Skin of body (tissue), 2 donors: ENCODE measurements around the gene TYW1. TPM values are rescaled to one million over a fixed set of nuclear protein-coding genes. Genes with fewer than 3 reads are reported as not detected.
"Not testable (repeated sequence)": the region's sequence is repeated elsewhere in the genome, so short reads cannot be mapped to it uniquely, and the experiment has no call there.

Source experiments
- DNase-seq: peaks from one replicate; lab custom pipeline; 2025; lab: John Stamatoyannopoulos, UW
- total RNA-seq: library from RNA; depleted of rRNA; stranded (reverse); fragments of >200 nt; gene quantifications from one replicate; pipeline ENCODE4 v1.2.3, GENCODE V29; 2014

Gene TYW1
- total RNA-seq, 1 donor from 2014 or later, result 22.5 TPM

DNA sequence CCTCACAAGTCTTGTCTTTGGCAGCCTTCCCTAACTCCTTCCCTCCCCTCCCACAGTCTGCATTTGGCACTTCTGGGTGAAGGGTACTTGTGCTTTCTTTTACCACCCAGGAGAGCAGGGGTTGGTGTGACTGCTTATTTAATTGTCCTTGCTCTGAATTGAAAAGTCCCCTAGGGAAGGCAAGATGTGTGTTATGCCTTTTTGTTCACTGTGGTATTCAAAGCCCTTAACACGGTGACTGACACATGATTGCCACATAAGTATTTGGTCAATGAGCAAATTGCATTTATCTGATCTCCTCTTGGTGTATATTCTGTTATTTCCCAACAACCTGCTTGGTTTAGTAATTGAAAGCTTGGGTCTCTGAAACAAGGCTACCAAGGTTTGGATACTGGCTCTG is 134.1 kb downstream of the TYW1 start:
- not testable (repeated sequence) for DNase-seq

DNA sequence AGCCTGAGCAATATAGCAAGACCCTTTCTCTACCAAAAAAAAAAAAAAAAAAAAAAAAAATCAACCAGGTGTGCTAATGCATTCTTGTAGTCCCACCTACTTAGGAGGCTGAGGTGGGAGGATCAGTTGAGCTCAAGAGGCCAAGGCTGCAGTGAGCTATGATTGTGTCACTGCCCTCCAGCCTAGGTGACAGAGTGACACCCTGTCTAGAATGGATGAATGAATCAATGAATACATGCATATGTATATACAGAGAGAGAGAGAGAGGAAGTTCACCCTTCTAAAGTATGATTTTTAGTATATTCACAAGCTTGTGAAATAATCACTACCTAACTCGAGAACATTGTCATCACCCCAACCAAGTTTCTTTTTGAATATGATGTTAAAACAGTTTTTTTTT is 138.3 kb downstream of the TYW1 start:
- not testable (repeated sequence) for DNase-seq

DNA sequence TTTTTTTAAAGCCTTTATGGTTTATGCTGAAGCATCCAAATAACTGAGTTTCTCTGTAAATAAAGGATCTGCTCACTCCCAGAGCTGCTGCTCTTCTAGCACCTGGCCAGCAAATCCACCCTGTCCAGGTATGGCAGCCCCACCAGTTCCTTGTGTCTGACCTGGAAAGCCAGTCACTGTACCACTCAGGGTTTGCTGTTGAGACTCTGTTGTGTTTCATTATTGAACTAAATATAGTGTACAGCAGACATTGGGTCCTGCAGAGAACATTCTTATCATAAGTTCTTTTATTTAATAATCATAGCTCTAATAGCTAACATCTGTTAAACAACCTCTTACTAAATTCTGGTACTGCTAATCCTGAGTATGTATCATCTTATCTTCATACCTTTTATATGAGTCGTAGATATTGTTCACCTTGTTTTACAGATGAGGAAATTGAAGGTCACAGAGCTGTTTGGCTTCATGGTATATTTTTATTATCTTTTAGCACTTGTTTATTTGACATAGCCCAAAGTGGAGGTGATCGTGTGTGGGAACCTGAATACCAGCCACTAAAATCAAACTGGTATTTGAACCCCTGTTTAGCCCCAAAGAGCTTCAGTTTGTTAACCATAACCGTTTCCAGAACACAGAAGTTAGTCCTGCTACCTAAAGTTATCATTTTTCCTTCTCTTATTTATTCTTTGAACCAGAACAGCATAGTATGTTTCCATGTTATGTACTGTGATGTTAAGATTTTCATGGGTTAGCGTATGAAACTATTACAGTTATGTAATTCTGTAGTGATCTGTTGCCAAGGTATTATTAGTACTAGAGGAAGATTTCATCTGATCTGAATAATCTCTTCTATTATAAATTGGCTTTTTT is 139.2 kb downstream of the TYW1 start:
- DNase-seq, result not testable (repeated sequence)

DNA sequence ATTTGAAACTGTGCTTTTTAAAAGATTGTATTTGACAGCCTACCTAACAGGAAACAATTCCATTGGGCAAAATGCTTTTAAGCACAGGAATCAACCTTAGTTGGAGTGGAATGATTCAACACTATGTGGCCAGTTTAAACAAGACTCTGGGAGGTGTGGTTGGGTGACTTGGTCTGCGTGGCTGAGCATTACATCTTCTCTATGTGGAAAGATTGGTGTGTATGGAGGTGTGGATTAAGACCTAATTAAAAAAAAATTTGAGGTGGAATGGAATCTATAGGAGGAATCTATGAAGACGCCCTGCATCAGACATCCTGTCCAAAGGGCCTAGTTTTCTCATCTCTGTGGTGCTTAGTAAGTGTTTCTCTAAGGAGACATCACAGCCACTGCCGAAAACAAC is 140.9 kb downstream of the TYW1 start:
- not testable (repeated sequence) for DNase-seq

DNA sequence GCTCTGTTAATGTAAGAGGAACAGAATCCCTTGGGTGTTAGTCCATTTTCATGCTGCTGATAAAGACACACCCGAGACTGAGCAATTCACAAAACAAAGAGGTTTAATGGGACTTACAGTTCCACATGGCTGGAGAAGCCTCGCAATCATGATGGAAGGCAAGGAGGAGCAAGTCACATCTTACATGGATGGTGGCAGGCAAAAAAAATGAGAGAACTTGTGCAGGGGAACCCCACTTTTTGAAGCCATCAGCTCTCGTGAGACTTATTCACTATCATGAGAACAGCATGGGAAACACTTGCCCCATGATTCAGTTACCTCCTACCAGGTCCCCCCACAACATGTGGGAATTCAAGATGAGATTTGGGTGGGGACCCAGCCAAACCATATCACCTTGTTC is 143.2 kb downstream of the TYW1 start:
- not testable (repeated sequence) for DNase-seq

DNA sequence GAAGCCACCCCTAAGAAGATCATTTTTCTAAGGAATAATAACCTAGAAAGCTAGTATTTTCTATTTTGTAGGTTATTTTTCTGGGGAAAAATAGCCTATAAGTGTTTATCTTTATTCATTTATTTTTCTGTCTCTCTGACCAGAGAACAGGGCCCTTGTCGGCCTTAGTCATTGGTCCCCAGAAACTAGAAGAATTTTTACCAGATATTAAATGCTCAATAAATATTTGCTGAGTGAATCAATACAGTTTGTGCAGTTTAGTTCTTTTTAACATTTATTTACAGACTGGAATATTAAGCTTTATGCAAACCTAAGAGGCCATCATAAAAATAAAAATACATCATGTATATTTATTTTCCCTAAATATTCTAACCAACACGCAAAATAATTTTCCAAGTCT is 144.4 kb downstream of the TYW1 start:
- DNase-seq, result not testable (repeated sequence)

DNA sequence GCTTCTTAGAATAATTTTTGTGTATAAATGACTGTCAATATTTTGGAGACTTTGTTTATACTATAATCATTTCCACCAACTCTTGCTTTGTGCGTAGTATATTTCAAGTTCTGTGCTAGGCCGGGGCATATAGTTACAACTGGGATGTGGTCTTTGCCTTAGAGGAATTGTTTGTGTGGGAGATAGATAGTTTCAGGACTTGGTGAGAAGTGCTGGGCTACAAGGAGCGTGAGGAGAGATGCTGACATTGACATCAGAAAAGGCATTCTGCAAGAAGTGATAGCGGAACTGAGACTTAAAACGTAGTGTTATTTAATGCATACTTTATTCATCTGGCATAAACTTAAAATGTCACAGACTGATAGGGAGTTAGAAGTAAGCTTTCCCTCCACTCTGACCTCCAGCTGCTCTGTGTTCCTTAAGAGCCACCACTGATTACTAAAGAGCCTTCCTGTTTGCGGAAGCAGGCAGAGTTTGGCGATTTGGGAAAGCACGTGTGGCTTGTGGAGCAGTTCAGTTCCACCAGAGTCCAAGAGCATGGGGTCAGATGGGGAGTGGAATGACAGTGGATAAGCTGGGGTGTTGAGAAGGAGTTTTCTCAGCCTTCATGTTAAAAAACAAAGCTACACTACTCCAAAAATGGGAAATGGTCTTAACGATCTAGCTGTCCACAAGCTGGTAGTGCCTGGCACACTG is 146.6 kb downstream of the TYW1 start:
- not testable (repeated sequence) for DNase-seq

DNA sequence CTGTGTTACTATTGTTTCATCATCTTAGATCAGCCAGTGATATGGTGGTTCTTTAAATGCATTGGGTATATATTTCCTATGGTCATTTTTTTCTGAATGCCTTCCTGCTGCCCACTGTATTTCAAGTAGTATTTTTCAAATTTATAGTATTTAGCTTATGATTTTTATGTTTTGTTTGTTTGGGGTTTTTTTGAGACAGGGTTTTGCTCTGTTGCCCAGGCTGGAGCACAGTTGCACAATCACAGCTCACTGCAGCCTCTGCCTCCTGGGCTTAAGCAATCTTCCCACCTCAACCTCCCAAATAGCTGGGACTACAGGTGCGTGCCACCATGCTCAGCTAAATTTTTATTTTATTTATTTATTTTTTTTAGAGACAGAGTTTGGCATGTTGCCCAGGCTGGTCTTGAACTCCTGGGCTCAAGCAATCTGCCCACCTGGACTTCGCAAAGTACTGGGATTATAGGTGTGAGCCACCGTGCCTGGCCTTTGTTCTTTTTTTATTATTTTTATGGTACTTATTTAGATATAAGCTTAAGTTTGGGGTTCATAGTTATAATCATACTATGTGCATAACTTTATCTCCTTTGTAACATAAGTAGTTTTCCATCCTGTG is 149.1 kb downstream of the TYW1 start:
- not testable (repeated sequence) for DNase-seq

DNA sequence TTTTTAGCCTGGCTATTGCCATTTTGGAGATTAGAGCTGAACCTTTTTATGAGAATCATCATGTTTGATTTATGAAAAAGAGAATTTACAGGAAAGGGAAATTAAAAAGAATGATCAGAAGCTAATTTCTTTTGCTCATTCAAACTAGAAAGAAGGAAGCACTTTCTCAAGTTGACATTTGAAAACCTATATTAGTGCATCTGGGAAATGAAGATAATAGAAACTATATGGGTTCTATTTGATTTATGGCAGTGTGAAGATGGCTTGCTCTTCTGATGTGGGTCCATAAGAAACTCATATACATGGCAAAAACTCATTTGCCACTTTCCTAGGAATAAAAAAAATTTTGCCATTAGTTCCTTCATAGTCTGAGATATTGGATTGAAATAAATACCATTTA is 152.5 kb downstream of the TYW1 start:
- DNase-seq, result not testable (repeated sequence)

DNA sequence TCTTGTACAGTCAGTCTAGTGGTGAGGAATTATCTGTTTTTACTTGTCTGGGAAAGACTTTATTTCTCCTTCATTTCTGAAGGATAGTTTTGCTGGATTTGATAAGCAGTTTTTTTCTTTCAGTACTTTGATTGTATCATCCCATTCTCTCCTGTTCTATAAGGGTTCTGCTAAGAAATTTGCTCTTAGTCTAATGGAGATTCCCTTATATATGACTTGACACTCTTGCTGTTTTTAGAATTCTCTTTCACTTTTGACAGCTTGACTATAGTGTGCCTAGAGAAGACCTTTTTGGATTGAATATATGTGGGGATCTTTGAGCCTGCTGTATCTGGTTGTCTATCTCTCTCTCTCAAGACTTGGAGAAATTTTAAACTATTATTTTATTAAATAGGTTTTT is 157.7 kb downstream of the TYW1 start:
- not testable (repeated sequence) for DNase-seq

DNA sequence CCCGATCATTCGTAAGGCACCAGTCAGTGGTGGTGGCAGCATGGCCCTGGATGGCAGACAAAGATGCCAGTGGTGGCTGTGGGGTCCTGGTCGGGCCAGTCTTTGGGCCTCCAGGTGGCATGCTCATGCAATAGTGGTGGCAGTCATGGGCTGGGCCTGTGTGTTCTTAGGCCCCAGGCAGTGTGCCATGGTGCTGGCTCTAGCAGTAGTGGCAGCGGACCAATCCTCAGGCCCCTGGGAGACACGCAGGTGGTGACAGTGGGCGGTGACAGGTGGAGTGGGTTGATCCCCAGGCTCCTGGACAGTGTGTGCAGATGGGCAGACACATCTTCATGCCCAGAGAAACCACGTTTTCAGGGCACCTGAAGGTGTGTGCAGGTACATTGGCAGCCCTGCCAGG is 159.4 kb downstream of the TYW1 start:
- not testable (repeated sequence) for DNase-seq

DNA sequence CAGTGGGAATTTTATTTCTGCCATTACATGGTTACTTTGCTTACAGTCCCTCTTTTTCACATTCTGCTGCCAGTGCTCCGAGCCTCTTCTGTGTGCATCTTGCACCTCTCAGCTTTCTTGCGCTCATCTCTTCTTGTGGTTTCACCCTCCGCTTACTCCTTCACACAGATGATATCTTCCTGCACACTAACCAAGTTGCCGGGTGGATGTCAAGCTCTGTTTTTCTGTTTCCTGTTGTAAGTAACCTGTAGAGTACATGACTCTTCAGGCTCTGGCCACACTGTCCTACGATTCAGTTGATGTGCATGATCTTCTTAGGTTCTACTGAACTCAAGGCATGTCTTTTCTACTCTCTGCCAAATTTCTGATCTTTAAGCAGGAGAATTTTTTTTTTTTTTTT is 166.7 kb downstream of the TYW1 start:
- not testable (repeated sequence) for DNase-seq

DNA sequence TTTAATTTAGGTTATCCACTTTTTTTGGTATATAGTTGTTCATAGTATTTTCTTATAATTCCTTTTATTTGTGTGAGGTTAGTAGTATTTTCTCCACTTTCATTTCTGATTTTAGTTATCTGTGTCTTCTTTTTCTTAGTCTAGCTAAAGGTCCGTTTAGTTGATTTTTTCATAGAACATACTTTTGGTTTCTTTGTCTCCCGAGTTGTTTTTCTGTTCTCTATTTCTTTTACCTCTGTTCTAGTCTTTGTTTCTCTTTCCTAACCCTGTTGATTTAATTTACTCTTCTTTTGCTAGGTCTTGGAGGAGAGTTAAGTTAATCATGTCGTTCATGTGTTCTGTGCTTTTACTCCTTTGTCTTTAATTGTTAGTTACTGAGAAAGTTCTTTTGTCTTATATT is 174.5 kb downstream of the TYW1 start:
- DNase-seq, result not testable (repeated sequence)

DNA sequence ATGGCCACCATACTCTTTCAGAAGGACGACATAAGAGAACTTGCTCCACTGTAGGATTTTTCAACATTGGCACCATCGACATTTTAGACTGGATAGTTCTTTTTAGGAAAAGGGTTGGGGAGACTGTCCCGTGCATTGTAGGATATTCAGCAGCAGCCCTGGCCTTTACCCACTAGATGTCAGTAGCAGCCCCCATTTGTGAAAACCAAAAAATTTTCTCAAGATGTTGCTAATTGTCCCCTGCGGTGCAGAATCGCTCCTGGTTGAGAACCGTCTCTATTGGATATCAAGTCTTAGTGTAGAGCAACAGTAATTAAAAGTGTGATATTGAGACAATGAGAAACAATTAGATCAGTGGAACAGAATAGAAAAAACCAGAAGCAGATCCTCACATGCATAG is 180.1 kb downstream of the TYW1 start:
- not testable (repeated sequence) for DNase-seq

DNA sequence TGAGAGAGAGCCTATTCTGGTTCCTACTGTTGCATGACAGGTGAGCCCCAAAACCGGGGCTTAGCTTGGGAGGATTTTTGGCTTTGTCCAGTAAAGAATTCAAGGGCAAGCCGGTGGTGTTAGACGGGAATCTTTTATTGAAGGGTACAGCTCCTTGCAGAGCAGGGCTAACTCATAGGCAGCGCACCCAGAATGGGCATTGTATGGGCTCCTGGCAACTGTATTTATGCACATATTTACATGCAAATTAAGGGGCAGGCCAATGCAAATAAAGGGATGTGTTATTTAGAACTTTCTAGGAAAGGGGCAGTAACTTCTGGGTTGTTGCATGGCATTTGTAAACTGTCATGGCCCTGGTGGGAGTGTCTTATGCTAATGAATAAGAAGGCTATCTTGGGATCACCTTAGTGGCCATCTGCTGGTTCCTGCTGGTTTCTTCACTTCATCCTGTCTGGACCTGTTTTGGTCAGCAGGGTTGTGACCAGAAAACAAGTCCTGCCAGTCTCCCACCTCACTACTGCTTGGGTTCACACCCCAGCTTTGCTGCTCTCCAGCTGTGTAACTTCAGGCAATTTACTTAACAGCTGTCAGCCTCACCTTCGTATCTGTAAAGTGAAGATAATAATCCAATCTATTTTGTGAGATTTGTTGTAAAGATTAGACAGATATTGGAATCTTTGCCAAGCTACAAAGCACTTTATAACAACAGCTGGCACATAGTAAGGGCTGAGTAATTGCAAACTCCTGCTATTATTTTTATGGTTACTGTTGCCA is 182.5 kb downstream of the TYW1 start:
- not testable (repeated sequence) for DNase-seq

DNA sequence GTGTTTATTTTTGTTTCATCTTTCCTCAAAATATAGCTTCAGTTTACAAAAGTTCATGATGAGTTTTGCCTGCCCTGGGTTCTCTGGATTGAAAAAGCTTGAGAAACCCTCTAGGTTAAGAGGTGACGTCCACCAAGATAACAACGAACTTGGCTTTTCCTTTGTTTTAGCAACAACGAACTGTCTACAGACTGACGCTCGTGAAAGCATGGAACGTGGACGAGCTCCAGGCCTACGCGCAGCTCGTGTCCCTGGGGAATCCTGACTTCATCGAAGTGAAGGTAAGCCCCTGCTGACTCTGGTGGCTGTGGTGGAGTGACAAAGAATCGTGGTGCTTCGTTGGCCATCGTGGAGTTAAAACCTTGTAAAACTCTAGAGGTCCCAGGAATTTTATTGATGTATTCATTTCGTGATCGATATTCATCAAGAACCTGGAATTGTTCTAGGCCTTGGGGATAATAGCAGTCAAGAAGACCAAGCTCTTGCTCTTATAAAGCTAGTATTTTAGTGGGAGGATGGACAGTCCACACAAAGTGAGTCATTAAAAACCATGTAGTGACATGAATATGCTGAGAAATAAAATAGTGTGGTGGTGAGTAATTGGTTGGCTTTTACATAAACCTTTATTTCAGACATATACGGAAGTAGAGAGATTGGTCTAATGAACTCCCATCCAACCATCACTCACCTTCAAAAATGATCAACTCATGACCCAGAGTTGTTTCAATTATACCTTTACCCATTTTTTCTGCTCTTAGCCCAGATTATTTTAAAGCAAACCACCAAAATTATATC is 186.5 kb downstream of the TYW1 start:
- not testable (repeated sequence) for DNase-seq

DNA sequence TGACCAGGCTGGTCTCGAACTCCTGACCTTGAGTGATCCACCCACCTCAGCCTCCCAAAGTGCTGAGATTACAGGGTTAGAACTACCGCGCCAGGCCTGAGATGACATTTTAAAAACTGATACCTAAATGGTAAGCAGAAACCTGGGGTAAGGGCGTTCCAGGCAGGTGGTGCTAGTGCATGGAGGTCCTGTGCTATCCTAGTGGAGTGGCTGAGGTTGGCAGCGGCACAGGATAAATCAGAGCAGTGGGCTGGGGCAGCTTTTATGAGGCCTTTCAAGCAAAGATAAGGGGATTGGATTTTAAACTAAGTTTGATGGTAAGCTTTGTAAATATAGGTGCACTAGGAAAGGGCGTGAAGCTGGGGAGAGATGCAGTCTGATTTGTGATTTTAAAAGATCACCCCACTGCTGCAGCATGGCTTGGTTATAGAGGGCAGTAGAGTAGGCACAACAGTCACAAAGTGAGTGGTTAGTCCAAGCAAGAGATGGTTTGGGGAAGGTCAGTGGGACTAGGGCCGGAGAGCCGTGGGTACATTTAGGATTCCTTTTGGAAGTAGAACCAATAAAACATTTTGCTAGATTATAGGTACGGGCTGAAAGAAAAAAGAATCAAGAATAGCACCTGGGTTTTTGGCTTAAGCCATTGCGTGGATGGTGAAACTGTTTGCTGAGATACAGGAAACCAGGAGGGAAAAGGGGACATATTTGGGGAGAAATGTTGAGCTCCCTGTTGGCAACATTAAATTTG is 188.5 kb downstream of the TYW1 start:
- DNase-seq, result not testable (repeated sequence)

DNA sequence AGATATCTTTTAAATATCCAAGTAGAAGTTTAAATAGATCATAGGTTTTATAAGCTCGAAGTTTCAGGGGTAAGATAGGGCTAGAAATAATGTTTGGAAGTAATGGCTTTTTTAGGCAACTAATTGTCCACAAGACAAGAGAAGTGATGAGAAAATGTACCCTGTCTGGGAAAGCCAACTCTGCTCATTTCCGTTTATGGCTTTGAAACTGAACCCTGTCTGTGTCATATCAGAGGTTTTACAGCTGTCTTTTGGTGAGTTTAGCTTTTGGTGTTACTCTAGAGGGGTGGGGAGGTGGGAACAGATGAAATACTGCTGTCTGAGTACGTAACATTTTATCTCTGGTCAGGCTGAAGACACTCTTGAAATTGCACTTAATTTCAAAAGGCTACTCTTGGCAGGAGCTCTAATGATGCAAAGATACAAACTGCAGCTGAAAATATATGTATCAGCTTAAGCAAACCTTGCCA is 189.1 kb downstream of the TYW1 start:
- DNase-seq, result not testable (repeated sequence)

DNA sequence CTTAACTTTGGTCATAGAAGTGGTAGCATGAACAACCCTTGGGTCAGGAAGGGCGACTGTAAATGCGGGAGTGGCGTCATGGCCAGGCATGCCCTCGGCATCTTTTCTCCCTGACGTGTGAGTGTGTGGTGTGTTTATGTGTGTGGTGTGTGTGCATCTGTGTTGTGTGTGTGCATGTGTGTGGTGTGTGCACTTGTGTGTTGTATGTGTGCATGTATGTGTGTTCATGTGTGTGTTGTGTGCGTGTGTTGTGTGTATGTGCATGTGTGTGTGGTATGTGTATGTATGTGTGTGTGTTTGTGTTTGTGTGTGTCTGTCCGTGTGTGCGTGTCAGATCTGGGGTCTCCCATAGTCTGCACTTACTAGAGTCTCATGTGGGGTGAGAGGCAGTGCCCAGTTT is 192.5 kb downstream of the TYW1 start:
- DNase-seq, result not testable (repeated sequence)
